Fibroblast of lung (primary cell): Measurements from ENCODE around the gene CRYBB1. TPM values are rescaled to one million over a fixed set of nuclear protein-coding genes. Genes with fewer than 3 reads are reported as not detected.

Source experiments
- DNase-seq, 2 donors: peaks; one replicate each; pipeline versions ENCODE4 v3.0.0 to v3.0.0-alpha.2; 2010; ENCODE audit warnings: low read depth in 2 of 2
- H2AFZ ChIP-seq: 2 replicates; pipeline ENCODE4 v1.5.1; 2012; ENCODE audit warnings: low read length, control low read depth, inconsistent platforms
- H3K27ac ChIP-seq: 2 replicates; pipeline ENCODE4 v1.5.1; 2011; ENCODE audit warnings: low read length, control low read depth; ENCODE audit not compliant: insufficient read depth
- H3K27me3 ChIP-seq: 2 replicates; pipeline ENCODE4 v1.5.1; 2011; ENCODE audit warnings: mild to moderate bottlenecking, low read length; ENCODE audit not compliant: control insufficient read depth, insufficient read depth
- H3K36me3 ChIP-seq: 2 replicates; pipeline ENCODE4 v1.5.1; 2011; ENCODE audit warnings: low read length; ENCODE audit not compliant: control insufficient read depth, insufficient read depth
- H3K4me1 ChIP-seq: 2 replicates; pipeline ENCODE4 v1.5.1; 2011; ENCODE audit warnings: low read length; ENCODE audit not compliant: control insufficient read depth, insufficient read depth; ENCODE audit errors: extremely low read depth
- H3K4me2 ChIP-seq: 2 replicates; pipeline ENCODE4 v1.5.1; 2011; ENCODE audit warnings: low read length, control low read depth; ENCODE audit not compliant: insufficient read depth; ENCODE audit errors: extremely low read depth
- H3K4me3 ChIP-seq, 4 experiments: fragments of 200-600 bp in 1 of 4; sonication (generic) in 1 of 4; replicated peaks in 1 of 4; 2 replicates each; pipeline ENCODE4 v1.5.1; 2011 to 2016; ENCODE audit warnings: low read length in 4 of 4, low read depth in 3 of 4, mild to moderate bottlenecking in 3 of 4, control low read depth in 2 of 4, inconsistent platforms in 1 of 4, mixed read lengths in 1 of 4; ENCODE audit not compliant: insufficient read depth in 1 of 4; ENCODE audit errors: control extremely low read depth in 1 of 4
- H3K79me2 ChIP-seq: 2 replicates; pipeline ENCODE4 v1.5.1; 2012; ENCODE audit warnings: mild to moderate bottlenecking, low read length, inconsistent platforms; ENCODE audit not compliant: control insufficient read depth, insufficient read depth
- H3K9ac ChIP-seq: 2 replicates; pipeline ENCODE4 v1.5.1; 2011; ENCODE audit warnings: mild to moderate bottlenecking, low read length, control low read depth; ENCODE audit not compliant: insufficient read depth
- H3K9me3 ChIP-seq: 2 replicates; pipeline ENCODE4 v1.5.1; 2012; ENCODE audit warnings: low read depth, low read length; ENCODE audit not compliant: control insufficient read depth, insufficient read depth
- H4K20me1 ChIP-seq: 2 replicates; pipeline ENCODE4 v1.5.1; 2011; ENCODE audit warnings: low read length; ENCODE audit not compliant: control insufficient read depth, insufficient read depth; ENCODE audit errors: extremely low read depth
- EZH2 ChIP-seq: IDR thresholded peaks from 2 replicates; pipeline ENCODE4 v1.5.1; 2012; ENCODE audit warnings: low read length, control low read depth, mild to moderate bottlenecking; ENCODE audit errors: missing control alignments
- polyA plus RNA-seq, 2 donors: library from polyadenylated mRNA; depleted of rRNA in 1 of 2; stranded (reverse) in 1 of 2; unstranded in 1 of 2; fragments of >200 nt; gene quantifications; 2 replicates each; pipeline ENCODE4 v1.2.1, GENCODE V29; 2011 to 2012; ENCODE audit warnings: missing spikeins in 1 of 2
- total RNA-seq: library from RNA; depleted of rRNA; stranded (reverse); fragments of >200 nt; gene quantifications from 2 replicates; pipeline ENCODE4 v1.2.1, GENCODE V29; 2014
- TF ChIP-seq, protein P1 (sequence below), 2 donors: IDR thresholded peaks in 1 of 2; conservative IDR thresholded peaks in 1 of 2; 1 replicate in 1 of 2; 2 replicates in 1 of 2; pipeline ENCODE4 v1.5.1; 2011 to 2012; ENCODE audit warnings: low read length in 2 of 2, control low read depth in 1 of 2, inconsistent platforms in 1 of 2, low read depth in 1 of 2, mild to moderate bottlenecking in 1 of 2

Gene CRYBB1
- total and polyA plus RNA-seq, 2 donors (not counting 1 experiment from before 2014, with no cell fraction given), result not detected

DNA sequence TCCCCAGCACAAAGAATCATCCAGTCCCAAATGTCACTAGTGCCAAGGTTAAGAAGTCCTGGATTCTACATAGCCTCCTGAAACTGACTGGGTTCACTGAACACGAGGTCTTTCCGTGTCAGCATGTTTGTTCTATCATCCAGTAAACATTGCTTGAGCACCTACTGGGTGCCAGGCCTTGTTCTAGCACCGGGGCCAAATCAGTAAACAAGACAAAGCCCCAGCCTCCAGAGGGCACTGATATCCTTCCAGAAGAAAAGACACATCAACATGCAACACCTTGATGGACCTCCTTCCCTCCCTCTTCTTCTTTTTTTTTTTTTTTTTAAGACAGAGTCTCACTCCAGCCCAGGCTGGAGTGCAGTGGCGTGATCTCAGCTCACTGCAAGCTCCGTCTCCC, 54.8 kb downstream of the CRYBB1 start:
- Histone ChIP-seq H3K79me2 (peaks cover 3% of the 10 kb centered on the region), H3K9ac (no peak overlapping the region), H3K4me2 (no peak overlapping the region), H3K4me3 (no peak overlapping the region), H2AFZ (no peak overlapping the region), H3K27ac (no peak overlapping the region), H3K9me3 (no peaks in the 10 kb centered on the region), H4K20me1 (no peaks in the 10 kb centered on the region), H3K27me3 (no peaks in the 10 kb centered on the region), H3K4me1 (peaks cover 2% of the 10 kb centered on the region), H3K36me3 (no peaks in the 10 kb centered on the region)
- DNase-seq, result no peak
- TF ChIP-seq, protein P1, sequence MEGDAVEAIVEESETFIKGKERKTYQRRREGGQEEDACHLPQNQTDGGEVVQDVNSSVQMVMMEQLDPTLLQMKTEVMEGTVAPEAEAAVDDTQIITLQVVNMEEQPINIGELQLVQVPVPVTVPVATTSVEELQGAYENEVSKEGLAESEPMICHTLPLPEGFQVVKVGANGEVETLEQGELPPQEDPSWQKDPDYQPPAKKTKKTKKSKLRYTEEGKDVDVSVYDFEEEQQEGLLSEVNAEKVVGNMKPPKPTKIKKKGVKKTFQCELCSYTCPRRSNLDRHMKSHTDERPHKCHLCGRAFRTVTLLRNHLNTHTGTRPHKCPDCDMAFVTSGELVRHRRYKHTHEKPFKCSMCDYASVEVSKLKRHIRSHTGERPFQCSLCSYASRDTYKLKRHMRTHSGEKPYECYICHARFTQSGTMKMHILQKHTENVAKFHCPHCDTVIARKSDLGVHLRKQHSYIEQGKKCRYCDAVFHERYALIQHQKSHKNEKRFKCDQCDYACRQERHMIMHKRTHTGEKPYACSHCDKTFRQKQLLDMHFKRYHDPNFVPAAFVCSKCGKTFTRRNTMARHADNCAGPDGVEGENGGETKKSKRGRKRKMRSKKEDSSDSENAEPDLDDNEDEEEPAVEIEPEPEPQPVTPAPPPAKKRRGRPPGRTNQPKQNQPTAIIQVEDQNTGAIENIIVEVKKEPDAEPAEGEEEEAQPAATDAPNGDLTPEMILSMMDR (conservative IDR thresholded peaks at IDR 0.05 in 1 of 2, IDR thresholded peaks at IDR 0.05 in 1 of 2; ENCODE audit: low read depth in 1 of 2, low read length in 2 of 2), result no peak
- TF ChIP-seq EZH2, result no peak

GRCh38 chr22:26561756-26562417, 55.9 kb downstream of the CRYBB1 start:
- no peak overlapping the region for H3K9ac ChIP-seq
- no peaks in the 10 kb centered on the region for H4K20me1 ChIP-seq
- H3K4me2 ChIP-seq, result no peak overlapping the region
- no peak overlapping the region for H2AFZ ChIP-seq
- no peak overlapping the region for H3K27ac ChIP-seq
- H3K9me3 ChIP-seq, result no peaks in the 10 kb centered on the region
- no peaks in the 10 kb centered on the region for H3K27me3 ChIP-seq
- H3K4me3 ChIP-seq, result no peak overlapping the region
- TF ChIP-seq EZH2, result no peak
- TF ChIP-seq, protein P1 (conservative IDR thresholded peaks at IDR 0.05 in 1 of 2, IDR thresholded peaks at IDR 0.05 in 1 of 2; ENCODE audit: low read depth in 1 of 2, low read length in 2 of 2), result no peak
- no peaks in the 10 kb centered on the region for H3K36me3 ChIP-seq
- DNase-seq, result no peak
- no peaks in the 10 kb centered on the region for H3K79me2 ChIP-seq
- H3K4me1 ChIP-seq, result peaks cover 2% of the 10 kb centered on the region

- Histone ChIP-seq H3K79me2 (no peaks in the 10 kb centered on the region), H3K9me3 (no peaks in the 10 kb centered on the region), H3K36me3 (no peaks in the 10 kb centered on the region), H3K9ac (no peak overlapping the region), H3K4me2 (no peak overlapping the region), H3K27me3 (no peaks in the 10 kb centered on the region), H2AFZ (no peak overlapping the region), H3K27ac (no peak overlapping the region), H4K20me1 (no peaks in the 10 kb centered on the region), H3K4me3 (no peak overlapping the region), H3K4me1 (peaks cover 2% of the 10 kb centered on the region)
- TF ChIP-seq, protein P1 (conservative IDR thresholded peaks at IDR 0.05 in 1 of 2, IDR thresholded peaks at IDR 0.05 in 1 of 2; ENCODE audit: low read depth in 1 of 2, low read length in 2 of 2), result no peak
- TF ChIP-seq EZH2, result no peak
- DNase-seq, result no peak
Measured at GRCh38 chr22:26559961-26560575, 57.8 kb downstream of the CRYBB1 start.
